Brain microvascular endothelial cell (primary cell): Measurements from ENCODE around the gene CD79A.
"Not testable (repeated sequence)": the region's sequence is repeated elsewhere in the genome, so short reads cannot be mapped to it uniquely, and the experiment has no call there.

Experiments
- DNase-seq: peaks from one replicate; pipeline ENCODE4 v3.0.0-alpha.2; 2020
- H3K27ac ChIP-seq: fragments of 250-450 bp; sonication (Bioruptor Pico); 2 replicates; pipeline ENCODE4 v1.5.1; 2020; ENCODE audit warnings: mild to moderate bottlenecking, moderate library complexity
- H3K27me3 ChIP-seq: fragments of 250-450 bp; sonication (Bioruptor Pico); replicated peaks from 2 replicates; pipeline ENCODE4 v1.5.1; 2020; ENCODE audit warnings: mild to moderate bottlenecking
- H3K36me3 ChIP-seq: fragments of 250-450 bp; sonication (Bioruptor Pico); replicated peaks from 2 replicates; pipeline ENCODE4 v1.5.1; 2020; ENCODE audit warnings: mild to moderate bottlenecking
- H3K4me3 ChIP-seq: 2 replicates; pipeline ENCODE4 v1.5.1; 2011; ENCODE audit warnings: low read depth, mild to moderate bottlenecking, control low read depth, low read length, moderate library complexity
- in situ Hi-C: cut with HindIII; loops from 2 replicates; pipeline ENCODE4 v1.10.0; 2017; ENCODE audit warnings: low sequenced_read_pairs, low pct_ligation_motif_present
- TF ChIP-seq, protein P1 (sequence below): IDR thresholded peaks from 2 replicates; pipeline ENCODE4 v1.5.1; 2011; ENCODE audit warnings: low read depth, mild to moderate bottlenecking, moderate library complexity, low read length, control low read depth, inconsistent platforms; ENCODE audit errors: missing control alignments

The CD79A gene

DNA sequence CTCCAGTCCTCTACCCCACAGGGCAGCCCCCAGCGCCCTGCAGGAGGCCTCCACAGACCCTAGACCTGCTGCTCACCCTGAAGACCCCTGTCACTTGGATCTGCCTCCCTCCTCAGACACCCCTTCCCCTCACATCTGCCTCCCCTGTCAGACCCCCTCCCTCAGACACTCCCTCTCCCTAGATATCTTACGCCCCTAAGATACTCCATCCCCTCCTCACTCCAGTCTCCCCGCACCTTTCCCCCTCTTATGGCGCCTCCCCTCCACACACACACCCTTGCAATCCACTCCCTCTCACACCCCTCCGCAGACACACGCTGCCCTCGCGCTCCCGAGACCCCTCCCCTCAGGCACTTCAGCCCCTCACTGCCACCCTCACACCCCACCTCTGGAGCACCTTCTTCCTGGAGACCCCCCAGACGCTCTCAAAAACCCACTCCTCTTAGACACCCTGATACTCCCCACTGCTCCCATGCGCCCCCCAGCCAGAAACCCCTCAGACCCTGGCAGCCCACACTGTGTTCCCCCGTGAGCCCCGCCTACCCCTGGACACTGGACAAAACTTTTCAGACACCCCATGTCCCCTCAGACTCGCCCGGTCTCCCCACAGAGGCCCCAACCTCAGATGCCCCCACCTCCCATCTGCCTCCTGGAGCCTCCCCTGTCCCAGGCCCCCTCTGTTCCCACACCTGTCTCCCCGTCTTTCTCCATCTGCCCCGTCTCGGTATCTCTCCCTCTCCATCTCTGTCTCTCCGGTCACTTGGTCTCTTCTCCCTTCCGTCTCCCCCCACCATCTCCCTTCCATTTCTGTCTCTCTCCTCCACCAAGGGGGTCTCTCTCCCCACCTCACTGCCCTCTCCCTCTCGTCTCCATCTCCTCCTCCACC lies 36.7 kb downstream of the CD79A start:
- H3K27ac ChIP-seq, result no peak overlapping the region
- H3K4me3 ChIP-seq, result no peak overlapping the region
- no peak for DNase-seq
- no peaks in the 10 kb centered on the region for H3K36me3 ChIP-seq
- TF ChIP-seq, protein P1, sequence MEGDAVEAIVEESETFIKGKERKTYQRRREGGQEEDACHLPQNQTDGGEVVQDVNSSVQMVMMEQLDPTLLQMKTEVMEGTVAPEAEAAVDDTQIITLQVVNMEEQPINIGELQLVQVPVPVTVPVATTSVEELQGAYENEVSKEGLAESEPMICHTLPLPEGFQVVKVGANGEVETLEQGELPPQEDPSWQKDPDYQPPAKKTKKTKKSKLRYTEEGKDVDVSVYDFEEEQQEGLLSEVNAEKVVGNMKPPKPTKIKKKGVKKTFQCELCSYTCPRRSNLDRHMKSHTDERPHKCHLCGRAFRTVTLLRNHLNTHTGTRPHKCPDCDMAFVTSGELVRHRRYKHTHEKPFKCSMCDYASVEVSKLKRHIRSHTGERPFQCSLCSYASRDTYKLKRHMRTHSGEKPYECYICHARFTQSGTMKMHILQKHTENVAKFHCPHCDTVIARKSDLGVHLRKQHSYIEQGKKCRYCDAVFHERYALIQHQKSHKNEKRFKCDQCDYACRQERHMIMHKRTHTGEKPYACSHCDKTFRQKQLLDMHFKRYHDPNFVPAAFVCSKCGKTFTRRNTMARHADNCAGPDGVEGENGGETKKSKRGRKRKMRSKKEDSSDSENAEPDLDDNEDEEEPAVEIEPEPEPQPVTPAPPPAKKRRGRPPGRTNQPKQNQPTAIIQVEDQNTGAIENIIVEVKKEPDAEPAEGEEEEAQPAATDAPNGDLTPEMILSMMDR, result no peak
- H3K27me3 ChIP-seq, result peaks cover 55% of the 10 kb centered on the region
- in situ Hi-C loops, result no loop called here

DNA sequence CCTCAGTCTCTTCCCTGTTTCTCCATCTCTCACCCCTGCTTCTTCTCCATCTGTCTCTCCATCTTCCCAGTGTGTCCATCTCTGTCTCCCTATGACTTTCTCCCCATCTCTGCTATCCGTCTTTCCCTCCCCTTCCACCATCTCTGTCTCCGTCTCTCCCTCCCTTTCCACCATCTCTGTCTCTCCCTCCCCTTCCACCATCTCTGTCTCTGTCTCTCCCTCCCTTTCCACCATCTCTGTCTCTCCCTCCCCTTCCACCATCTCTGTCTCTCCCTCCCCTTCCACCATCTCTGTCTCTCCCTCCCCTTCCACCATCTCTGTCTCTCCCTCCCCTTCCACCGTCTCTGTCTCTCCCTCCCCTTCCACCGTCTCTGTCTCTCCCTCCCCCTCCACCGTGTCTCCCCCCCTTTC lies 37.4 kb downstream of the CD79A start:
- H3K27ac ChIP-seq, DNase-seq, H3K36me3 ChIP-seq, in situ Hi-C loops, H3K4me3 ChIP-seq: not testable (repeated sequence)
- peaks cover 57% of the 10 kb centered on the region for H3K27me3 ChIP-seq

DNA sequence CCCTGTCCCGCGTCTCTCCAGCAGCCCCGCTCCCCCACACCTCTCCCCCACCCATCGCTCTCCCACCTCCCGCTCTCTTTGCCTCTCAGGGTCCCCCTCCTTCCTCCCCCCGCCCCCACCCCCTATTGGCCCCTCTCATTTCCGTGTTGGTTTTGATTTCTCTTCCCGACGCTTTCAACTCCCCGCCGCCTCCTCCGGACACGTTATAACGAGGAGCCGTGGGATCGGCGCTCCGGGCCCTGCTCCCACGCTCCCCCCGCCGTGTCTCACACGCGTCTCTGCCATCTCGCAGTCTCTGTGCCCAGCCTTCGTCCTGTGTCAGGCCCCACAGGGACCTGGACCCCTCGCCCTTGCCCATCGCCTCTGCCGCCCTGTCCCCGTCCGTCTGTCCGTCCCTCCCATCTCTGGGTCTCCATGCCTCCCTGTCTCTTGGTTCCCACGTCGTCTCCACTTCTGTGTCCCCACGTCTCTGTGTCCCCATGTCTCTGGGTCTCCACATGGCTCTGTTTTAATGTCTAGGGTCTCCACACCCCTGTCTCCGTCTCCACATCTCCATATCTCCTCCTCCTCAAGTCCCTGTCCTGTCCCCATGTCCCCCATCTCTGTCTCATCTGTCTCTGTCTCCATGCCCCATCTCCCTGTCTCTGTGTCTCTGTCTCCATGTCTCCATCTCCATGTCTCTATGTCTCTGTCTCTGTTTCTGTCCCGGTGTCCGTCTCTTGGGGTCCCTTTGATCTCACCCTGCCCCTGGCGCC lies 38.1 kb downstream of the CD79A start:
- H3K27ac ChIP-seq, result no peak overlapping the region
- no peak for DNase-seq
- no peaks in the 10 kb centered on the region for H3K36me3 ChIP-seq
- in situ Hi-C loops, result no loop called here
- H3K27me3 ChIP-seq, result peaks cover 59% of the 10 kb centered on the region
- no peak overlapping the region for H3K4me3 ChIP-seq
- TF ChIP-seq, protein P1, result no peak

DNA sequence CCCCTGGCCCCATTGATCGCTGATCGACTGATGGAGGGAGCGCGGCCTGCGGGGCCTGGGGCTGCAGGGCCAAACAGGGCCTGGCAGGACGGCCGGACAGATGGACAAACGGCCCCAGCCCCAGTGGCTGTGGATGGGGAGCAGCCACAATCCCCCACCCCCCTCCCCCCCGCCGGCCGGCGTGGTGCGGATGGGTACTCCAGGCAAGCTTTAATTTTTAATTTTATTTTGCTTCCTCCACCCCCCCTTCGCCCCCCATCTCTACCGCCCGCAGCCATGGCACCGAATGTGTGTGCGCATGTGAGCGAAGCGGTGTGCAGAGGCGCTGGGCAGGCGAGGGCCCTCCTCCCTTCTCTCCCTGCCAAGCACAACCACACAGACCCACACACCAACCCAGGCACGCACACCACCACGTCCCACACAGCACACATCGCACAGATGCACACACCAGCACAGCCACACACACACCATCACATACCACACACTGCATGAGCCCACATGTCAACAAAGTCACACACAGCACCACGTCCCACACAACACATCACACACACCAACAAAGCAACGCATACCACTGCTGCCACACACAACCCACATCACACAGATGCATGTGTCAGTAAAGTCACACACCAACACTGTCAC lies 38.8 kb downstream of the CD79A start:
- Histone ChIP-seq H3K27ac (no peak overlapping the region), H3K4me3 (no peak overlapping the region), H3K36me3 (no peaks in the 10 kb centered on the region), H3K27me3 (peaks cover 64% of the 10 kb centered on the region)
- TF ChIP-seq, protein P1, result no peak
- in situ Hi-C loops, result no loop called here
- DNase-seq, result no peak

DNA sequence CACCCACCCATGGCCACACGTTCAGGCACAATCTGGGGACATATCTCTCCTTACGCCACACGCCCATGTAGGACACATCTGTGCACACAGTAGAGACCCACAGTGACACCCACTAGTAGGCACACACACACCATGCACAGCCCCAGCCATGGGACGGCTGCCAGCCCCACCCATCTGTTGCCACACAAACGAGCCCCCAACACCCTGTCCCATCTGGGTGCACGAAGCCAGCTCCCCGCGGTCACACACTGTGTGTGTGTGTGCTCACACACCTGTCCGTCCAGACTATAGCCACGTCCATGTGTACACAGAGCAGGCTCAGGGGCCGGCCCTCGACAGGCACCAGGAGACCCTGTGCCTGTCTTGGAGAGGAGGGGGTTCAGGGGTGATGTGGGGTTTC lies 40.6 kb downstream of the CD79A start:
- H3K4me3 ChIP-seq, result no peak overlapping the region
- H3K27ac ChIP-seq, result no peak overlapping the region
- no peaks in the 10 kb centered on the region for H3K36me3 ChIP-seq
- no peak for DNase-seq
- in situ Hi-C loops, result no loop called here
- TF ChIP-seq, protein P1, result no peak
- H3K27me3 ChIP-seq, result peaks cover 67% of the 10 kb centered on the region

DNA sequence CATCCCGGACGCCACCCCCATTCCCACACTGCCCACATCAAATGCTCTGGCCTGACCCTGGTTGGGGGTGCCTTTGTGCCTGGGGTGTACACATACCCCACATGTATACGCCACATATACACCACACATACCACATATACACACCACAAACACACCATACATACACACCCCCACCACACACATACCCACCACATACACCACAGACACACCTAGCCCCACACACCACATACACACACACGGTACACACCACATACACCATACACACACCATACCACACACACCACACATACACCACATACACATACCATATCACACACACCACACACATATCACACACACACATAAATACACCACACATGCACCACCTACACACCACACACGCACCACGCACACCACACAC lies 41.0 kb downstream of the CD79A start:
- Histone ChIP-seq H3K4me3 (no peak overlapping the region), H3K27me3 (peaks cover 68% of the 10 kb centered on the region), H3K36me3 (no peaks in the 10 kb centered on the region), H3K27ac (no peak overlapping the region)
- in situ Hi-C loops, result no loop called here
- TF ChIP-seq, protein P1, result no peak
- DNase-seq, result no peak
